ENCODE measurements around the gene SLC2A11.

Gene SLC2A11

GRCh38 chr22:23926561-23926960 is 68.9 kb downstream of the SLC2A11 start:
- H3K9me3 ChIP-seq (ENCODE audit: control insufficient read depth, insufficient read depth, low read length) = peaks cover 12% of the 10 kb centered on the region

More at GRCh38 chr22:23926561-23926960, 68.9 kb downstream of the SLC2A11 start:
- Histone ChIP-seq H3K9ac (ENCODE audit: low read depth, low read length) (no peak overlapping the region), H3K4me1 (ENCODE audit: insufficient read depth, low read length) (no peaks in the 10 kb centered on the region), H3K36me3 (ENCODE audit: insufficient read depth, low read length) (peaks cover 35% of the 10 kb centered on the region)

Measured in ES-I3 (cell line).